GM12891 (cell line): ENCODE measurements around the gene DNER.

Experiments used
- PAX5 ChIP-seq: IDR thresholded peaks from 2 replicates; pipeline ENCODE4 v1.6.1; 2011; ENCODE audit warnings: low read length, moderate library complexity, mild to moderate bottlenecking; ENCODE audit not compliant: insufficient read depth, severe bottlenecking
- POLR2A ChIP-seq: IDR thresholded peaks from 2 replicates; pipeline ENCODE4 v1.6.1; 2011; ENCODE audit warnings: low read depth, low read length, control low read depth
- POLR2AphosphoS5 ChIP-seq: IDR thresholded peaks from 2 replicates; pipeline ENCODE4 v1.6.1; 2011; ENCODE audit warnings: low read depth, low read length, control low read depth
- SPI1 ChIP-seq: IDR thresholded peaks from 2 replicates; pipeline ENCODE4 v1.6.1; 2011; ENCODE audit warnings: low read depth, low read length, control low read depth
- TAF1 ChIP-seq: IDR thresholded peaks from 2 replicates; pipeline ENCODE4 v1.6.1; 2011; ENCODE audit warnings: low read depth, low read length, control low read depth

DNA sequence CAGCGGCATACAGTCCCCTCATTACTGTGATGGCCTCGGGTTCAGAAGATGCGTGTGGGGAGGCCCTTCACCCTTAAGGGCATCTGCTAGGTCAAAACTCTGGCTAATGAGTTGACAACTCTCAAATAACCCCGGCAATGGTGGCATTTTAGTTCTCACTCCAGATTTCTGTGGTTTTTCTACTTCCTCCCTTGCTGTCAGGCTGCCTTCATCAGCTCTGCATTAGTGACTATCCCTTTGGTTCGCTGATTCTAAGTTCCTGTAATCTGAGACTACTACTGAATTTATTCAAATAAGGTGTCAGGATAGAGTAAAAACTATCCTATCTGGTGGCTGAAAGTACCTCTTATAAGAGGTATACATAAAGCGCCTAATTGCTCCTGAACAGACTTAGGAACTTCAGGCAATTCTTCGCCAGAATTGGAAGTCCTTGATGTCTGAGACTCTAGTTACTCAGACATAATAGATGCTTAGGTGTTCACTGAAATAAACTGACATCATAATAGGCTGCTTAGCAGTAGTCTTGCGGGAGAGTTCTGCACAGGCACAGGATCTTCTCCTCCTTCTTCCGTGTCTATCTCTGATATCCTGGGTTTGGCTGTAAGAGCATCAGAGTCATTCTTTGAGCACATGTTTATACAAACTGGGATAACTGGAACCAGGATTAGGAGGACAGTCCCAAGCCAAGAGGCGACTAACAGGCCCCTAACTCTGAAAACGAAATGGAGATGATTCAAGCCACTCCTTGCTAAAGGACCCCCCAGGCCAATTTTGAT, 194.5 kb downstream of the DNER start:
- TF ChIP-seq POLR2A = no peak
- TF ChIP-seq POLR2AphosphoS5 = no peak
- no peak for TF ChIP-seq SPI1
- TF ChIP-seq TAF1 = no peak
- no peak for TF ChIP-seq PAX5
